GM21390 (cell line): ENCODE results near the gene ZBTB47.

Experiments
- ATAC-seq: cut with Tn5 transposase; IDR thresholded peaks from one replicate; pipeline ENCODE4 v1.9.1; 2021; ENCODE audit not compliant: unreplicated experiment

The ZBTB47 gene

GRCh38 chr3:42664438-42664803, 10.9 kb downstream of the ZBTB47 start:
- ATAC-seq, result no peak

- ATAC-seq, result no peak
Observed at GRCh38 chr3:42665050-42665878, 11.8 kb downstream of the ZBTB47 start.

- ATAC-seq, result no peak
Observed at GRCh38 chr3:42666022-42666421, 12.5 kb downstream of the ZBTB47 start.

GRCh38 chr3:42666577-42666998, 13.1 kb downstream of the ZBTB47 start:
- no peak for ATAC-seq

GRCh38 chr3:42667096-42667522, 13.6 kb downstream of the ZBTB47 start:
- ATAC-seq, result no peak

GRCh38 chr3:42667523-42668412, 14.3 kb downstream of the ZBTB47 start:
- no peak for ATAC-seq

- no peak for ATAC-seq
Observed at GRCh38 chr3:42668413-42668760, 14.9 kb downstream of the ZBTB47 start.

GRCh38 chr3:42668793-42669217, 15.3 kb downstream of the ZBTB47 start:
- ATAC-seq, result no peak

- no peak for ATAC-seq
Observed at GRCh38 chr3:42670051-42670576, 16.6 kb downstream of the ZBTB47 start.

GRCh38 chr3:42670670-42671069, 17.2 kb downstream of the ZBTB47 start:
- ATAC-seq, result no peak

- no peak for ATAC-seq
Observed at GRCh38 chr3:42672515-42672914, 19.0 kb downstream of the ZBTB47 start.

GRCh38 chr3:42673082-42673481, 19.6 kb downstream of the ZBTB47 start:
- ATAC-seq, result no peak

GRCh38 chr3:42674146-42674545, 20.6 kb downstream of the ZBTB47 start:
- no peak for ATAC-seq

- no peak for ATAC-seq
Observed at GRCh38 chr3:42675909-42676308, 22.4 kb downstream of the ZBTB47 start.

- ATAC-seq, result no peak
Observed at GRCh38 chr3:42678447-42678846, 24.9 kb downstream of the ZBTB47 start.

- no peak for ATAC-seq
Observed at GRCh38 chr3:42680271-42680670, 26.8 kb downstream of the ZBTB47 start.

GRCh38 chr3:42680806-42681205, 27.3 kb downstream of the ZBTB47 start:
- no peak for ATAC-seq

- ATAC-seq, result no peak
Observed at GRCh38 chr3:42681361-42682038, 28.0 kb downstream of the ZBTB47 start.

- no peak for ATAC-seq
Observed at GRCh38 chr3:42682301-42683070, 29.0 kb downstream of the ZBTB47 start.

GRCh38 chr3:42683875-42684598, 30.5 kb downstream of the ZBTB47 start:
- ATAC-seq, result no peak
